ENCODE data around the gene MASP1.

The MASP1 gene

DNA sequence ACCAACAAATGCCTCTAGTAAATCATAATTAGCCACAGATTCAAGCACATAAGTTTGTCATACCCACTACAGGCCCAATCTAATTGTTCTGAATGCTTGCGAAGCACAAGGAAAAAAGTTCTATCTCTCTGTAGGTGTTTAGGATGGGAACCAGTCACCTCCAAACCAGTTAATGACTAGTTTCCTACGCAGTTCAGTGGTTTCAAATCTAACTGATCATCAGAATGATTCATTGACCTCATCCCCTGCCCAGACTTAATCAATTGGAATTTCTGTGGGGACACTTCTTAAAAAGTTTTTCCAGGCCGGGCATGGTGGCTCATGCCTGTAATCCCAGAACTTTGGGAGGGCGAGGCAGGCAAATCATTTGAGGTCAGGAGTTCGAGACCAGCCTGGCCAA is 24.3 kb upstream of the MASP1 start:
- no peak overlapping the region for H3K4me3 ChIP-seq (ENCODE audit: control insufficient read depth, low read depth, low read length)
- DNase-seq (ENCODE audit: low read depth): no peak
- TF ChIP-seq, protein P1, sequence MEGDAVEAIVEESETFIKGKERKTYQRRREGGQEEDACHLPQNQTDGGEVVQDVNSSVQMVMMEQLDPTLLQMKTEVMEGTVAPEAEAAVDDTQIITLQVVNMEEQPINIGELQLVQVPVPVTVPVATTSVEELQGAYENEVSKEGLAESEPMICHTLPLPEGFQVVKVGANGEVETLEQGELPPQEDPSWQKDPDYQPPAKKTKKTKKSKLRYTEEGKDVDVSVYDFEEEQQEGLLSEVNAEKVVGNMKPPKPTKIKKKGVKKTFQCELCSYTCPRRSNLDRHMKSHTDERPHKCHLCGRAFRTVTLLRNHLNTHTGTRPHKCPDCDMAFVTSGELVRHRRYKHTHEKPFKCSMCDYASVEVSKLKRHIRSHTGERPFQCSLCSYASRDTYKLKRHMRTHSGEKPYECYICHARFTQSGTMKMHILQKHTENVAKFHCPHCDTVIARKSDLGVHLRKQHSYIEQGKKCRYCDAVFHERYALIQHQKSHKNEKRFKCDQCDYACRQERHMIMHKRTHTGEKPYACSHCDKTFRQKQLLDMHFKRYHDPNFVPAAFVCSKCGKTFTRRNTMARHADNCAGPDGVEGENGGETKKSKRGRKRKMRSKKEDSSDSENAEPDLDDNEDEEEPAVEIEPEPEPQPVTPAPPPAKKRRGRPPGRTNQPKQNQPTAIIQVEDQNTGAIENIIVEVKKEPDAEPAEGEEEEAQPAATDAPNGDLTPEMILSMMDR (IDR thresholded peaks at IDR 0.05; ENCODE audit: control insufficient read depth, insufficient read depth, low read depth, low read length, missing control alignments): no peak

DNA sequence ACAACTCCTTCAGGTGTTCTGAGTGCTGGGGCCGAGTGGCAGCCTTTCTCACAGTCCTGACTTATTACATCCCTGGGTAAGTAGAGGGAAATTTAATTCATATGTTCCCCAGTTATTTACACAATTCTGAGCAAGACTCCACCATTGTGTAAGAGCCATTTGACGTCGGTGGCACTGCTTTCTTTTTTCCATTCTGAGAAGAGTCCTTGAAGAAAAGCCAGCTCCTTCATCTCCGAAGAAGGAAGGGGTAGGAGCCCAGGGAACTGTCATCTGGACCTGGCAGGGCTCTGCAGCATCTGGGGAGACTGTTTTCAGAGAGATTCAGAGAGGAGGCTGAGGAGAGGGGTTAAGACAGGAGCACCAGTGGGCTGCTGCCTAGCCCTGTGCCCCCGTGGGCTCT is 22.6 kb upstream of the MASP1 start:
- DNase-seq (ENCODE audit: low read depth): no peak
- H3K4me3 ChIP-seq (ENCODE audit: control insufficient read depth, low read depth, low read length): no peak overlapping the region
- TF ChIP-seq, protein P1 (IDR thresholded peaks at IDR 0.05; ENCODE audit: control insufficient read depth, insufficient read depth, low read depth, low read length, missing control alignments): no peak

DNA sequence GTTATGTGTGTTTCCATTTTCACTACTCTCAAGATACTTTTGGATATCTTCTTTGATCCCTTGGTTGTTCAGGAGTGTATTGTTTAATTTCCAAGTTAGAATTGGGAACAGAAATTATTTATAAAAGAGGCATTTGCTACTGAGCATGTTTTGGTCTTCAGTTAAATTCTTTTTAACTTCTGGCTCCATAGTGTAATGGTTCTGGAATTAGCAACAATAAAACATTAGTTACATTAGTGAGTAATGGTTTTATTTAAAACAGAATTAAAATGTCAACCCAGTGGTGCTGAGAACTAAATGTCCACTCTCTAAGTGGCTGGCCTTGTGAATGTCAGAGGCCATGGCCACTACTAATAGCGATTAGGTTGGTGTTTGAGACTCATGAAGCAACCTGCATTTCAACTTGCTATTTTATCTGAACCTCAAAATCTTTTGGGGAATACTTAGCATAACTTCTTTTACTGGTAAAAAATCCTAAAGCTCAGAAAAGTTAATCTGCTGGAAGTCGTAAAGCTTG is 19.5 kb upstream of the MASP1 start:
- H3K4me3 ChIP-seq (ENCODE audit: control insufficient read depth, low read depth, low read length): no peak overlapping the region
- DNase-seq (ENCODE audit: low read depth): no peak
- TF ChIP-seq, protein P1 (IDR thresholded peaks at IDR 0.05; ENCODE audit: control insufficient read depth, insufficient read depth, low read depth, low read length, missing control alignments): no peak

DNA sequence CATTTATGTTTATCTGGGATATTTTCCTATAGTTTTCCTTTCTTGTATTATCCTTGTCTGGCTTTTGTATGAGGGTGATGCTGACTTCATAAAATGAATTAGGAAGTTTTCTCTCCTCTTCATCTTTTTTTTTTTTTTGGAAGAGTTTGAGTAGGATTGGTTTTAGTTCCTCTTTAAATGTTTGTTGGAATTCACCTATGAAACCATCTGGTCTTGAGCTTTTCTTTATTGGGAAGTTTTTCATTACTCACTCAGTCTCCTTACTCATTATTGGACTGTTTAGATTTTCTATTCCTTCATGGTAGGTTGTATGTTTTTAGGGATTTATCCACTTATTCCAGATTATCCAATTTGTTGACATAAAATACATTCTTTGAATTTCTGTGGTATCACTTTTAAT is 18.7 kb upstream of the MASP1 start:
- no peak for DNase-seq (ENCODE audit: low read depth)

DNA sequence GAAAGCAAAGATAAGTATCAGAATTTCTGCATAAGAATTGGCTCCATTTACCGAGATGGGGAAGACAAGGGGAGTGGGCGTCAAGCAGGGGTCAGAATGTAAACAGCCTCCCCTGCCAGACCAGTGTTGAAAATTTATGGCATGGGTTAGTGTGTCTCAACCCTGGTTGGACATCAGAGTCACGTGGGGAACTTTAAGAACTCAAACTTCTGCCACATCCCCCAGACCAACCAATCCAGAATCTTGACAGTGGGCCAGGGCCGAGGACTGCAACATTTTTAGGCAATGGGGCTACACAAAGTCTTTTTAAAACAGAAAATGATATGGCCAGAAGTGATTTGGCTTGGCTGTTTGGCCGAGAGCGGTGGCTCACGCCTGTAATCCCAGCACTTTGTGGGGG is 14.3 kb upstream of the MASP1 start:
- TF ChIP-seq, protein P1 (IDR thresholded peaks at IDR 0.05; ENCODE audit: control insufficient read depth, insufficient read depth, low read depth, low read length, missing control alignments): no peak
- H3K4me3 ChIP-seq (ENCODE audit: control insufficient read depth, low read depth, low read length): no peak overlapping the region
- DNase-seq (ENCODE audit: low read depth): no peak

More for the DNA sequence above, 18.7 kb upstream of the MASP1 start:
- no peak overlapping the region for H3K4me3 ChIP-seq (ENCODE audit: control insufficient read depth, low read depth, low read length)
- TF ChIP-seq, protein P1 (IDR thresholded peaks at IDR 0.05; ENCODE audit: control insufficient read depth, insufficient read depth, low read depth, low read length, missing control alignments): no peak

DNA sequence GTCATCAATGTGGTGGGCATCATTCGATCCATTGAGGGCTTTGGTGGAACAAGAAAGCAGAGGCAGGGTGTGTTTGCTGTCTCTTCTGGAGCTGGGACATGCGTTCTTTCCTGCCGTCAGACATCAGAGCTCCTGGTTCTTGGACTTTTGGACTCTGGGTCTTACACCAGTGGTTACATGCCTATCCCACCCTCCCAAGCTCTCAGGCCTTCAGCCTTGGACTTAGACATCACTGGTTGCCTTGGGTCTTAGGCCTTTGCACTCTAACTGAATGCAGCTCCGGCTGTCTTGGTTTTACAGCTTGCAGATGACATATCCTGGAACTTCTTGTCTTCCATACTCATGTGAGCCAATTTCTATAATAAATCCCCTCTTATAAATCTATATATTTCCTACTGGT is 8.1 kb upstream of the MASP1 start:
- TF ChIP-seq, protein P1 (IDR thresholded peaks at IDR 0.05; ENCODE audit: control insufficient read depth, insufficient read depth, low read depth, low read length, missing control alignments): no peak
- no peak for DNase-seq (ENCODE audit: low read depth)
- H3K4me3 ChIP-seq (ENCODE audit: control insufficient read depth, low read depth, low read length): no peak overlapping the region

DNA sequence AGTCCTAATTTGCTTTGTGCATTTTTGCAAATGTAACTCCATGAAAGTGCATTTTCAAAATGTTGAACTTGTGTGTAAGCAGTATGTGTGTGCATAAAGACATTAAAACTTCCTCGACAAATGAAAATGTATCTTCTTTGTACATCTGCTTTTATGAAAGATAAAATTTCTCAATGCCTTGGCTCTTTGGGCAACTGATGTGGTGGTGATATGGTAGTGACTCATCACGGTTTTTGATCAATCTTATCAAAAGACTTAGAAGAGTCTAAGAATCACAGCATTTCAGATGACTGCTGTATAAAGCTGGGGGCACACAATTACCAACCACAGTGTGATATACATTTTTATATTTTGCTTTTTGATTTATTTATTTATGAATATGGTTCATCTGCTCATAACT is 5.4 kb upstream of the MASP1 start:
- H3K4me3 ChIP-seq (ENCODE audit: control insufficient read depth, low read depth, low read length): no peak overlapping the region
- TF ChIP-seq, protein P1 (IDR thresholded peaks at IDR 0.05; ENCODE audit: control insufficient read depth, insufficient read depth, low read depth, low read length, missing control alignments): no peak
- no peak for DNase-seq (ENCODE audit: low read depth)
